HG03378 (cell line): ENCODE measurements around the gene METTL1.
A peak's percentile ranks its signal among the peaks of the same experiment; 100 is the strongest.
"Not testable (repeated sequence)": the region's sequence is repeated elsewhere in the genome, so short reads cannot be mapped to it uniquely, and the experiment has no call there.

ENCODE experiments used
- ATAC-seq: cut with Tn5 transposase; IDR thresholded peaks from one replicate; pipeline ENCODE4 v1.9.1; 2021; ENCODE audit warnings: mild to moderate bottlenecking, moderate library complexity; ENCODE audit not compliant: unreplicated experiment

METTL1 gene

GRCh38 chr12:57797933-57798332, 26.0 kb upstream of the METTL1 start:
- ATAC-seq: no peak

- ATAC-seq: no peak
Measured at GRCh38 chr12:57796996-57797395, 25.1 kb upstream of the METTL1 start.

- no peak for ATAC-seq
Measured at GRCh38 chr12:57795354-57795753, 23.4 kb upstream of the METTL1 start.

GRCh38 chr12:57793920-57794319, 22.0 kb upstream of the METTL1 start:
- ATAC-seq: no peak

- ATAC-seq: no peak
Measured at GRCh38 chr12:57783861-57784260, 12.0 kb upstream of the METTL1 start.

GRCh38 chr12:57783466-57783801, 11.5 kb upstream of the METTL1 start:
- no peak for ATAC-seq

- ATAC-seq: peak; percentile 82
Measured at GRCh38 chr12:57782608-57783465, 10.9 kb upstream of the METTL1 start, which contains the start of gene TSFM. TSFM (plus strand) TSS chr12:57782787; CDS start chr12:57782802, 15 bp downstream.

- ATAC-seq: peak; percentile 8
Measured at GRCh38 chr12:57782243-57782607, 10.3 kb upstream of the METTL1 start.

GRCh38 chr12:57781801-57782200, 9.9 kb upstream of the METTL1 start:
- ATAC-seq: no peak

GRCh38 chr12:57781244-57781643, 9.3 kb upstream of the METTL1 start:
- no peak for ATAC-seq

GRCh38 chr12:57780284-57780897, 8.5 kb upstream of the METTL1 start:
- ATAC-seq: no peak

- no peak for ATAC-seq
Measured at GRCh38 chr12:57779736-57780135, 7.8 kb upstream of the METTL1 start.

GRCh38 chr12:57777911-57778310, 6.0 kb upstream of the METTL1 start:
- no peak for ATAC-seq

GRCh38 chr12:57777367-57777766, 5.5 kb upstream of the METTL1 start:
- ATAC-seq: no peak

GRCh38 chr12:57776247-57776587, 4.3 kb upstream of the METTL1 start:
- ATAC-seq: no peak

- ATAC-seq: no peak
Measured at GRCh38 chr12:57775563-57776246, 3.8 kb upstream of the METTL1 start.

GRCh38 chr12:57775044-57775443, 3.1 kb upstream of the METTL1 start:
- ATAC-seq: no peak

GRCh38 chr12:57774634-57775033, 2.7 kb upstream of the METTL1 start:
- not testable (repeated sequence) for ATAC-seq

- ATAC-seq: peak; percentile 7
Measured at GRCh38 chr12:57772429-57773322, 771 bp upstream of the METTL1 start, which contains the start of gene EEF1AKMT3. EEF1AKMT3 (plus strand) TSS chr12:57772614; CDS start chr12:57772725, 111 bp downstream.

GRCh38 chr12:57771236-57771872, 551 bp downstream of the METTL1 start:
- peak; percentile 79 for ATAC-seq
